HCT116 (cell line): ENCODE results near the gene USP46. TPM values are rescaled to one million over a fixed set of nuclear protein-coding genes. Genes with fewer than 3 reads are reported as not detected.

Experiments
- ATAC-seq: fragments of 200-7000 bp; cut with Tn5 transposase; 2 replicates; pipeline ENCODE4 v1.9.1; 2020; ENCODE audit warnings: mild to moderate bottlenecking, moderate library complexity
- BruUV-seq: library from RNA; stranded (reverse); fragments of 400-500 nt; replicated peaks from 2 replicates; lab custom pipeline; 2021; lab: Mats Ljungman, UMichigan
- CTCF ChIA-PET: fragments of 300-600 bp; sonication (Branson Sonifier 250); formaldehyde crosslinking; loops from one replicate; lab custom pipeline; 2021; ENCODE audit warnings: antibody characterized with exemption; lab: Charles Lee
- POLR2A ChIA-PET: fragments of 300-600, 350-600 bp; sonication (Branson Sonifier 250); formaldehyde crosslinking; loops from one replicate; lab custom pipeline; 2021; ENCODE audit warnings: antibody characterized with exemption; lab: Charles Lee
- RAD21 ChIA-PET, 2 experiments: fragments of 300-600 bp; sonication (Branson Sonifier 250); formaldehyde crosslinking; loops; one replicate each; lab custom pipeline; 2023; ENCODE audit warnings: low total read pairs in 2 of 2; ENCODE audit not compliant: uncharacterized antibody in 2 of 2, unreplicated experiment in 2 of 2, low non-redundant PET in 1 of 2; lab: Charles Lee
- DNase-seq: peaks from one replicate; pipeline ENCODE4 v3.0.0-alpha.2; 2010; ENCODE audit warnings: low read depth, low spot score
- H2AFZ ChIP-seq: fragments of 200-600 bp; shearing (Covaris generic), sonication (generic); 2 replicates; pipeline ENCODE4 v1.6.1; 2017; ENCODE audit warnings: low read depth, mixed run types, mixed read lengths, antibody characterized with exemption, low read length; ENCODE audit not compliant: poor library complexity, severe bottlenecking
- H3K27ac ChIP-seq: 2 replicates; pipeline ENCODE4 v1.5.1; 2012; ENCODE audit warnings: low read depth, low read length
- H3K27me3 ChIP-seq: fragments of 200-600 bp; sonication (generic); 2 replicates; pipeline ENCODE4 v1.6.1; 2016; ENCODE audit warnings: mixed run types, low read length, mixed read lengths; ENCODE audit not compliant: insufficient read depth
- H3K36me3 ChIP-seq, 2 experiments: fragments of 200-500 bp in 1 of 2; fragments of 200-600 bp in 1 of 2; sonication (Bioruptor generic) in 1 of 2; sonication (generic) in 1 of 2; 2 replicates each; pipeline versions ENCODE4 v1.5.1 to v1.6.1; 2014 to 2016; ENCODE audit warnings: low read length in 2 of 2, inconsistent platforms in 1 of 2, mixed read lengths in 1 of 2, mixed run types in 1 of 2; ENCODE audit not compliant: insufficient read depth in 2 of 2, control insufficient read depth in 1 of 2
- H3K4me1 ChIP-seq, 2 experiments: fragments of 200-600 bp in 1 of 2; sonication (generic) in 1 of 2; 2 replicates each; pipeline versions ENCODE4 v1.5.1 to v1.6.1; 2012 to 2017; ENCODE audit warnings: low read length in 2 of 2, inconsistent platforms in 1 of 2, mild to moderate bottlenecking in 1 of 2, mixed read lengths in 1 of 2, mixed run types in 1 of 2, moderate library complexity in 1 of 2; ENCODE audit not compliant: insufficient read depth in 2 of 2, control insufficient read depth in 1 of 2
- H3K4me2 ChIP-seq: fragments of 200-600 bp; sonication (generic); 2 replicates; pipeline ENCODE4 v1.6.1; 2017; ENCODE audit warnings: mixed run types, low read length, mixed read lengths
- H3K4me3 ChIP-seq, 2 experiments: fragments of 200-600 bp in 1 of 2; sonication (generic) in 1 of 2; replicated peaks in 1 of 2; 2 replicates each; pipeline ENCODE4 v1.5.1; 2011 to 2016; ENCODE audit warnings: low read length in 2 of 2, control low read depth in 1 of 2, low read depth in 1 of 2, mild to moderate bottlenecking in 1 of 2, mixed read lengths in 1 of 2, mixed run types in 1 of 2
- H3K79me2 ChIP-seq: fragments of 200-600 bp; sonication (generic); 2 replicates; pipeline ENCODE4 v1.6.1; 2017; ENCODE audit warnings: mild to moderate bottlenecking, mixed run types, low read length, moderate library complexity, mixed read lengths; ENCODE audit not compliant: insufficient read depth
- H3K9ac ChIP-seq: fragments of 200-600 bp; sonication (generic); 2 replicates; pipeline ENCODE4 v1.6.1; 2016; ENCODE audit warnings: low read length, mixed read lengths
- H3K9me2 ChIP-seq: fragments of 200-600 bp; sonication (generic), shearing (Covaris generic); 2 replicates; pipeline ENCODE4 v1.6.1; 2017; ENCODE audit warnings: mixed run types, mild to moderate bottlenecking, moderate library complexity; ENCODE audit not compliant: insufficient read depth
- H3K9me3 ChIP-seq, 2 experiments: fragments of 200-500 bp in 1 of 2; fragments of 200-600 bp in 1 of 2; sonication (Bioruptor generic) in 1 of 2; sonication (generic) in 1 of 2; 2 replicates each; pipeline ENCODE4 v1.6.1; 2014 to 2017; ENCODE audit warnings: low read length in 2 of 2, mixed read lengths in 2 of 2, inconsistent platforms in 1 of 2, low read depth in 1 of 2, mild to moderate bottlenecking in 1 of 2, mixed run types in 1 of 2, moderate library complexity in 1 of 2; ENCODE audit not compliant: control insufficient read depth in 1 of 2, insufficient read depth in 1 of 2
- H4K20me1 ChIP-seq: fragments of 200-600 bp; sonication (generic), shearing (Covaris generic); 2 replicates; pipeline ENCODE4 v1.6.1; 2017; ENCODE audit warnings: mixed run types, mild to moderate bottlenecking, moderate library complexity; ENCODE audit not compliant: insufficient read depth
- CBX3 ChIP-seq: IDR thresholded peaks from 2 replicates; pipeline ENCODE4 v1.6.1; 2012; ENCODE audit warnings: low read depth
- EGR1 ChIP-seq: IDR thresholded peaks from 2 replicates; pipeline ENCODE4 v1.6.1; 2012; ENCODE audit warnings: low read depth
- EZH2 ChIP-seq: fragments of 200-600 bp; sonication (generic); IDR thresholded peaks from 2 replicates; pipeline ENCODE4 v1.6.1; 2017; ENCODE audit warnings: antibody characterized with exemption, mixed run types
- FOSL1 ChIP-seq: IDR thresholded peaks from 2 replicates; pipeline ENCODE4 v1.6.1; 2012; ENCODE audit warnings: low read depth
- JUND ChIP-seq: IDR thresholded peaks from 2 replicates; pipeline ENCODE4 v1.6.1; 2012
- SIN3A ChIP-seq: IDR thresholded peaks from 2 replicates; pipeline ENCODE4 v1.6.1; 2012; ENCODE audit warnings: low read depth
- SP1 ChIP-seq: IDR thresholded peaks from 2 replicates; pipeline ENCODE4 v1.6.1; 2012; ENCODE audit warnings: low read depth
- SRF ChIP-seq: IDR thresholded peaks from 2 replicates; pipeline ENCODE4 v1.6.1; 2012; ENCODE audit warnings: low read depth
- TCF7L2 ChIP-seq: IDR thresholded peaks from 2 replicates; pipeline ENCODE4 v1.7.0; 2011; ENCODE audit warnings: borderline replicate concordance, inconsistent platforms; ENCODE audit not compliant: insufficient read depth, insufficient read length; ENCODE audit errors: extremely low read depth
- intact Hi-C: fragments of 100-400 bp; cut with micrococcal nuclease; formaldehyde crosslinking; loops from 2 replicates; pipeline ENCODE4 v1.10.0; 2022
- total RNA-seq: library from RNA; stranded (reverse); gene quantifications from one replicate; pipeline ENCODE4 v1.2.1, GENCODE V29; 2021; ENCODE audit not compliant: unreplicated experiment
- TF ChIP-seq, protein P1 (sequence below): IDR thresholded peaks from 2 replicates; pipeline ENCODE4 v1.6.1; 2012
- TF ChIP-seq, protein P2 (sequence below): IDR thresholded peaks from 2 replicates; pipeline ENCODE4 v1.6.1; 2012

The USP46 gene
- total RNA-seq, 1 experiment from 2014 or later, result 36.6 TPM

DNA sequence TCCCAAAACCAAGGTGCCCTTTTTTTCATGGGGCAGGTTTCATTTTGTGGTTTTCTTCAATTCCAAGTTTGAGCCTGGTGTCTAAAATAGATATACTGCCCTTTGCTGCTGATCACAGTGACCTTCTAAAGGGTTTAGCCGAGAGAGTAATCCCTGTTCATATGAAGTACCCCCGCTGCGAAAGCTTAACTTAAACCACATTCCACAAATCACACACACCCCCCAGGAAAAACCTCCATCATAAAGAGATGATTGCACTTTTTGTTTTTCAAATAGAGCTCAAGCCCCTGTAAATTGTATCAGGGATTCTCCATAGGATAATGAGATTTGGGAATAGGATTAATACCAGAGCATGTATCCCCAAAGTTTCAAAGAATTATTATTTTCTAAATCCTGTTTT is 90.8 kb downstream of the USP46 start:
- no peaks in the 10 kb centered on the region for H3K4me1 ChIP-seq
- H3K4me2 ChIP-seq, result no peak overlapping the region
- no peak overlapping the region for H3K4me3 ChIP-seq
- TF ChIP-seq, protein P1, sequence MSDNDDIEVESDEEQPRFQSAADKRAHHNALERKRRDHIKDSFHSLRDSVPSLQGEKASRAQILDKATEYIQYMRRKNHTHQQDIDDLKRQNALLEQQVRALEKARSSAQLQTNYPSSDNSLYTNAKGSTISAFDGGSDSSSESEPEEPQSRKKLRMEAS, result no peak
- TF ChIP-seq, protein P2, sequence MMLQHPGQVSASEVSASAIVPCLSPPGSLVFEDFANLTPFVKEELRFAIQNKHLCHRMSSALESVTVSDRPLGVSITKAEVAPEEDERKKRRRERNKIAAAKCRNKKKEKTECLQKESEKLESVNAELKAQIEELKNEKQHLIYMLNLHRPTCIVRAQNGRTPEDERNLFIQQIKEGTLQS, result no peak
- TF ChIP-seq EZH2 (no peak), JUND (no peak), SIN3A (no peak), CBX3 (no peak), SRF (no peak), SP1 (no peak), EGR1 (no peak), TCF7L2 (no peak), FOSL1 (no peak)
- RAD21 ChIA-PET, result no interaction called here
- H3K79me2 ChIP-seq, result no peaks in the 10 kb centered on the region
- CTCF ChIA-PET, result no interaction called here
- DNase-seq (no peak), ATAC-seq (no peak)
- H3K9me2 ChIP-seq, result no peaks in the 10 kb centered on the region
- BruUV-seq, result no TSS peak
- H3K9me3 ChIP-seq, result no peaks in the 10 kb centered on the region
- POLR2A ChIA-PET, result no interaction called here
- H3K36me3 ChIP-seq, result no peaks in the 10 kb centered on the region
- H2AFZ ChIP-seq, result no peak overlapping the region
- H4K20me1 ChIP-seq, result no peaks in the 10 kb centered on the region
- no peak overlapping the region for H3K9ac ChIP-seq
- no peak overlapping the region for H3K27ac ChIP-seq
- H3K27me3 ChIP-seq, result no peaks in the 10 kb centered on the region
- intact Hi-C loops, result no loop called here

DNA sequence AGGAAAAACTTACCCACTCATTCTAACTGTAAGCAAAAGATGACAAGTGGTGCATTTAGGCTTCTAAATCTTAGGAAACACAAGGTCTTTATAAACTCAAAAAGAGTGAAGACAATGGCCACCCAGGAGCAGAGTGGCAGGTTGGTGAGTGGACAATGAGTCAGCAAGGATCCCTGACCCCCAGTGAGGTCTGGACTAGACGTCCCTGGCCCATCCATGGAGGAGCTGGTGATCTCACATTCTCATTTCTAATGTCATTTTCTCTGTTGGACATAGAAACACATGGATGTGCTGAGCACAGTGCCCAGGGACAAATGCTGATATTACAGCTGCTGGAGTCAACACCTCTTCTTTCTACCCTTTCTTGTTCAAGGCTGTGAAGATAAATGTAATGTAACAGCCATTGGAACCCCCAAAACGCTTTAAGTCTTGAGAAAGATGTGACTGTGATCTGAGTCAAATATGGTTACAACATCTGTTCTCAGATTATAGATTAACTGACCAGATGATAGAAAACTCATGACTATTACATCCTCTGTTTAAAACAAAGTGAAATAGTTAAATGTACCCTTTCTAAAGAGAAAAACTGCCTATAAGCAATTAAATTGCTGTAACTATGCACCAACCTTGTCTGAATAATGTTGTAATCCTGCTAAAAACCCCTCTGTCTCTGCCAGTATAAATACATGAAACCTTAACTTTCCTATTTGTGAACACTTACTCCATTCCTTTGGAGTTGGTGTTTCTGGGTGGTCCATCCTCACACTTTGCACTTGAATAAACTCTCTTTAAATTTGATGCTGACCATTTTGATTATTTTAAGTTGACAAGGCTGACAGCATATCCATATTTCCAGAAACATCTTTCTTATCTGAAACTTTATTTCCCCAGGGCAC is 92.7 kb downstream of the USP46 start:
- Histone ChIP-seq H3K4me2 (no peak overlapping the region), H3K4me3 (no peak overlapping the region), H3K4me1 (no peaks in the 10 kb centered on the region), H3K27me3 (no peaks in the 10 kb centered on the region), H4K20me1 (no peaks in the 10 kb centered on the region), H3K79me2 (no peaks in the 10 kb centered on the region), H3K9ac (no peak overlapping the region), H3K36me3 (no peaks in the 10 kb centered on the region), H3K27ac (no peak overlapping the region), H3K9me2 (no peaks in the 10 kb centered on the region), H3K9me3 (no peaks in the 10 kb centered on the region), H2AFZ (no peak overlapping the region)
- BruUV-seq, result no TSS peak
- CTCF ChIA-PET, result no interaction called here
- intact Hi-C loops, result no loop called here
- DNase-seq (no peak), ATAC-seq (no peak)
- TF ChIP-seq CBX3, result no peak
- TF ChIP-seq, all 23 proteins: peak for 0
- POLR2A ChIA-PET, result no interaction called here
- RAD21 ChIA-PET, result no interaction called here
